GM23338 (cell line): Measurements from ENCODE around the gene TRIM42. TPM values are rescaled to one million over a fixed set of nuclear protein-coding genes. Genes with fewer than 3 reads are reported as not detected.

Source experiments
- ATAC-seq: fragments of 200-7000 bp; cut with Tn5 transposase; 3 replicates; pipeline ENCODE4 v1.9.1; 2020
- DNase-seq: peaks from one replicate; pipeline ENCODE4 v3.0.0-alpha.2; 2015; ENCODE audit warnings: low spot score
- H2AFZ ChIP-seq: fragments of 200-600 bp; sonication (generic); 2 replicates; pipeline ENCODE4 v1.8.0; 2016; ENCODE audit warnings: antibody characterized with exemption, mild to moderate bottlenecking, moderate library complexity
- H3F3A ChIP-seq: fragments of 200-600 bp; sonication (generic); replicated peaks from 2 replicates; pipeline ENCODE4 v1.8.0; 2017; ENCODE audit warnings: antibody characterized with exemption, mixed run types, low read depth
- H3K27ac ChIP-seq: fragments of 200-600 bp; sonication (generic); 2 replicates; pipeline ENCODE4 v1.6.1; 2016; ENCODE audit warnings: low read depth
- H3K27me3 ChIP-seq: fragments of 200-600 bp; sonication (generic); 2 replicates; pipeline ENCODE4 v1.8.0; 2016; ENCODE audit warnings: mild to moderate bottlenecking, mixed run types, moderate library complexity; ENCODE audit not compliant: insufficient read depth
- H3K36me3 ChIP-seq: fragments of 200-600 bp; sonication (generic); 2 replicates; pipeline ENCODE4 v1.8.0; 2016; ENCODE audit warnings: mild to moderate bottlenecking; ENCODE audit not compliant: insufficient read depth
- H3K4me1 ChIP-seq: fragments of 200-600 bp; sonication (generic); 2 replicates; pipeline ENCODE4 v1.8.0; 2016; ENCODE audit warnings: mild to moderate bottlenecking, moderate library complexity; ENCODE audit not compliant: insufficient read depth
- H3K4me2 ChIP-seq: fragments of 200-600 bp; sonication (generic); 2 replicates; pipeline ENCODE4 v1.7.1; 2017; ENCODE audit warnings: mixed run types
- H3K4me3 ChIP-seq: fragments of 200-600 bp; sonication (generic); 2 replicates; pipeline ENCODE4 v1.6.1; 2016; ENCODE audit warnings: mixed run types
- H3K79me2 ChIP-seq: fragments of 200-600 bp; sonication (generic); replicated peaks from 2 replicates; pipeline ENCODE4 v1.8.0; 2017; ENCODE audit warnings: mild to moderate bottlenecking; ENCODE audit not compliant: insufficient read depth
- H3K9me2 ChIP-seq: fragments of 200-600 bp; sonication (generic); 2 replicates; pipeline ENCODE4 v1.8.0; 2017; ENCODE audit not compliant: insufficient read depth
- H4K20me1 ChIP-seq: fragments of 200-600 bp; sonication (generic); replicated peaks from 2 replicates; pipeline ENCODE4 v1.8.0; 2017; ENCODE audit warnings: mild to moderate bottlenecking; ENCODE audit not compliant: insufficient read depth
- H3K27ac Mint-ChIP-seq: 2 replicates; pipeline ENCODE4 v1.8.0; 2020; ENCODE audit warnings: inconsistent platforms, mild to moderate bottlenecking, moderate library complexity, mixed read lengths
- H3K27me3 Mint-ChIP-seq: 3 replicates; pipeline ENCODE4 v1.8.0; 2022; ENCODE audit warnings: low read depth, mild to moderate bottlenecking, moderate library complexity, mixed read lengths, inconsistent platforms; ENCODE audit not compliant: insufficient read depth, poor library complexity
- H3K36me3 Mint-ChIP-seq: 3 replicates; pipeline ENCODE4 v1.8.0; 2021; ENCODE audit warnings: low read depth, mild to moderate bottlenecking, inconsistent platforms, moderate library complexity, mixed read lengths
- H3K4me1 Mint-ChIP-seq: 3 replicates; pipeline ENCODE4 v1.8.0; 2020; ENCODE audit warnings: mild to moderate bottlenecking, inconsistent platforms, mixed read lengths
- H3K4me3 Mint-ChIP-seq: 3 replicates; pipeline ENCODE4 v1.8.0; 2021; ENCODE audit warnings: moderate library complexity, mild to moderate bottlenecking, inconsistent platforms, mixed read lengths
- H3K9me3 Mint-ChIP-seq: 3 replicates; pipeline ENCODE4 v1.8.0; 2020; ENCODE audit warnings: moderate library complexity, mild to moderate bottlenecking, inconsistent platforms, mixed read lengths
- CREB1 ChIP-seq: fragments of 250-450 bp; sonication (Bioruptor Pico); IDR thresholded peaks from 2 replicates; pipeline ENCODE4 v1.5.0; 2020; ENCODE audit warnings: low read depth, mild to moderate bottlenecking, moderate library complexity
- CTCF ChIP-seq, 2 experiments: fragments of 200-600 bp in 1 of 2; sonication (generic) in 1 of 2; conservative IDR thresholded peaks; 2 replicates each; pipeline versions ENCODE4 v1.5.1 to v1.6.1; 2016 to 2017; ENCODE audit warnings: antibody characterized with exemption in 2 of 2, low read depth in 2 of 2, mild to moderate bottlenecking in 2 of 2, moderate library complexity in 1 of 2
- ETS1 ChIP-seq: IDR thresholded peaks from 2 replicates; pipeline ENCODE4 v1.6.1; 2016; ENCODE audit warnings: antibody characterized with exemption
- EZH2 ChIP-seq: fragments of 200-600 bp; sonication (generic); IDR thresholded peaks from one replicate; pipeline ENCODE4 v1.8.0; 2017; ENCODE audit warnings: antibody characterized with exemption, mild to moderate bottlenecking, low read depth; ENCODE audit not compliant: unreplicated experiment
- EZH2phosphoT487 ChIP-seq: fragments of 200-600 bp; sonication (generic); IDR thresholded peaks from one replicate; pipeline ENCODE4 v1.8.1; 2018; ENCODE audit warnings: antibody characterized with exemption; ENCODE audit not compliant: unreplicated experiment
- JUNB ChIP-seq: IDR thresholded peaks from one replicate; pipeline ENCODE4 v1.6.1; 2016; ENCODE audit warnings: antibody characterized with exemption; ENCODE audit not compliant: unreplicated experiment
- NANOG ChIP-seq: IDR thresholded peaks from 2 replicates; pipeline ENCODE4 v1.6.1; 2016; ENCODE audit warnings: antibody characterized with exemption, borderline replicate concordance
- POLR2AphosphoS5 ChIP-seq: IDR thresholded peaks from 2 replicates; pipeline ENCODE4 v1.6.1; 2016; ENCODE audit warnings: antibody characterized with exemption, low read depth
- STAT1 ChIP-seq: IDR thresholded peaks from one replicate; pipeline ENCODE4 v1.6.1; 2016; ENCODE audit warnings: antibody characterized with exemption; ENCODE audit not compliant: unreplicated experiment
- ZNF331 ChIP-seq: fragments of 250-450 bp; sonication (Bioruptor Pico); IDR thresholded peaks from 2 replicates; pipeline ENCODE4 v1.5.0; 2020; ENCODE audit warnings: low read depth, mild to moderate bottlenecking, moderate library complexity
- polyA plus RNA-seq: library from polyadenylated mRNA; unstranded; fragments of >200 nt; fragmentation: Nextera tagmentation; extraction: Ambion mirVana; gene quantifications from 2 replicates; pipeline ENCODE4 v1.2.1, GENCODE V29; 2016
- total RNA-seq: library from RNA; depleted of rRNA; stranded (reverse); fragments of >200 nt; shearing (Covaris generic); gene quantifications from 2 replicates; pipeline ENCODE4 v1.2.3, GENCODE V29; 2014
- TF ChIP-seq, protein P1 (sequence below): IDR thresholded peaks from one replicate; pipeline ENCODE4 v1.6.1; 2018; ENCODE audit warnings: antibody characterized with exemption; ENCODE audit not compliant: unreplicated experiment
- TF ChIP-seq, protein P2 (sequence below): fragments of 250-450 bp; sonication (Bioruptor Pico); IDR thresholded peaks from 2 replicates; pipeline ENCODE4 v1.5.0; 2020; ENCODE audit warnings: mild to moderate bottlenecking, moderate library complexity

Gene TRIM42
- total and polyA plus RNA-seq, 2 experiments from 2014 or later = not detected

- TF ChIP-seq, protein P1, sequence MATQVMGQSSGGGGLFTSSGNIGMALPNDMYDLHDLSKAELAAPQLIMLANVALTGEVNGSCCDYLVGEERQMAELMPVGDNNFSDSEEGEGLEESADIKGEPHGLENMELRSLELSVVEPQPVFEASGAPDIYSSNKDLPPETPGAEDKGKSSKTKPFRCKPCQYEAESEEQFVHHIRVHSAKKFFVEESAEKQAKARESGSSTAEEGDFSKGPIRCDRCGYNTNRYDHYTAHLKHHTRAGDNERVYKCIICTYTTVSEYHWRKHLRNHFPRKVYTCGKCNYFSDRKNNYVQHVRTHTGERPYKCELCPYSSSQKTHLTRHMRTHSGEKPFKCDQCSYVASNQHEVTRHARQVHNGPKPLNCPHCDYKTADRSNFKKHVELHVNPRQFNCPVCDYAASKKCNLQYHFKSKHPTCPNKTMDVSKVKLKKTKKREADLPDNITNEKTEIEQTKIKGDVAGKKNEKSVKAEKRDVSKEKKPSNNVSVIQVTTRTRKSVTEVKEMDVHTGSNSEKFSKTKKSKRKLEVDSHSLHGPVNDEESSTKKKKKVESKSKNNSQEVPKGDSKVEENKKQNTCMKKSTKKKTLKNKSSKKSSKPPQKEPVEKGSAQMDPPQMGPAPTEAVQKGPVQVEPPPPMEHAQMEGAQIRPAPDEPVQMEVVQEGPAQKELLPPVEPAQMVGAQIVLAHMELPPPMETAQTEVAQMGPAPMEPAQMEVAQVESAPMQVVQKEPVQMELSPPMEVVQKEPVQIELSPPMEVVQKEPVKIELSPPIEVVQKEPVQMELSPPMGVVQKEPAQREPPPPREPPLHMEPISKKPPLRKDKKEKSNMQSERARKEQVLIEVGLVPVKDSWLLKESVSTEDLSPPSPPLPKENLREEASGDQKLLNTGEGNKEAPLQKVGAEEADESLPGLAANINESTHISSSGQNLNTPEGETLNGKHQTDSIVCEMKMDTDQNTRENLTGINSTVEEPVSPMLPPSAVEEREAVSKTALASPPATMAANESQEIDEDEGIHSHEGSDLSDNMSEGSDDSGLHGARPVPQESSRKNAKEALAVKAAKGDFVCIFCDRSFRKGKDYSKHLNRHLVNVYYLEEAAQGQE = no peak
- no peak for TF ChIP-seq STAT1
Observed at GRCh38 chr3:140651287-140651686, 26.6 kb upstream of the TRIM42 start (continued).

DNA sequence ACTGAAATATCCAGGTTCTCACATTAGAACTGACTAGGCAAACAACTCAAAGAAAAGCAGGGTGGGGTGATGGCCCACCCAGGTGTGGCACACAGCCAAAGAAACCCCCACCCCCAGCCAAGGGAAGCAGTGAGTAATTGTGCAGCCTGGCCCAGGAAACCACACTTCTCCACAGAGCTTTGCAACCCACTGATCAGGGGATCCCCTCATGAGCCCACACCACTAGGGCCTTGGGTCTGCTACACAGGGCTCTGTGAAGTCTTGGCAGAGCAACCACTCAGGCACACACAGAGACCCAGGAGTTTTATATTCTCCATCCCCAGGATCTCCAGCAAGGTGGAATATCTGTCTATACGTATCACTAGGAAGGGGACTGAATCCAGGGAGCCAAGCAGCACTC is 22.2 kb upstream of the TRIM42 start:
- H3K4me2 ChIP-seq = no peak overlapping the region
- no peaks in the 10 kb centered on the region for H3K4me1 ChIP-seq
- ATAC-seq (no peak), DNase-seq (no peak)
- no peak overlapping the region for H3K27ac Mint-ChIP-seq
- no peaks in the 10 kb centered on the region for H4K20me1 ChIP-seq
- H3K27ac ChIP-seq = no peak overlapping the region
- H3K36me3 Mint-ChIP-seq = peaks cover 10% of the 10 kb centered on the region
- H3K4me3 Mint-ChIP-seq = no peak overlapping the region
- H3K4me1 Mint-ChIP-seq = no peaks in the 10 kb centered on the region
- H2AFZ ChIP-seq = no peak overlapping the region
- H3F3A ChIP-seq = no peaks in the 10 kb centered on the region
- no peaks in the 10 kb centered on the region for H3K36me3 ChIP-seq
- no peaks in the 10 kb centered on the region for H3K79me2 ChIP-seq
- H3K4me3 ChIP-seq = no peak overlapping the region
- no peaks in the 10 kb centered on the region for H3K27me3 ChIP-seq
- H3K9me3 Mint-ChIP-seq = peaks cover 14% of the 10 kb centered on the region
- peaks cover 6% of the 10 kb centered on the region for H3K27me3 Mint-ChIP-seq
- H3K9me2 ChIP-seq = peaks cover 9% of the 10 kb centered on the region; the same call in 1 of the 2 replicates
- TF ChIP-seq EZH2phosphoT487 (no peak), ETS1 (no peak), POLR2AphosphoS5 (no peak), EZH2 (no peak), NANOG (no peak), JUNB (no peak), STAT1 (no peak), CTCF (conservative IDR thresholded peaks at IDR 0.05; ENCODE audit: low read depth in 2 of 2) (no peak), ZNF331 (CRISPR knock-in tag) (no peak), CREB1 (no peak)
- TF ChIP-seq, protein P2, sequence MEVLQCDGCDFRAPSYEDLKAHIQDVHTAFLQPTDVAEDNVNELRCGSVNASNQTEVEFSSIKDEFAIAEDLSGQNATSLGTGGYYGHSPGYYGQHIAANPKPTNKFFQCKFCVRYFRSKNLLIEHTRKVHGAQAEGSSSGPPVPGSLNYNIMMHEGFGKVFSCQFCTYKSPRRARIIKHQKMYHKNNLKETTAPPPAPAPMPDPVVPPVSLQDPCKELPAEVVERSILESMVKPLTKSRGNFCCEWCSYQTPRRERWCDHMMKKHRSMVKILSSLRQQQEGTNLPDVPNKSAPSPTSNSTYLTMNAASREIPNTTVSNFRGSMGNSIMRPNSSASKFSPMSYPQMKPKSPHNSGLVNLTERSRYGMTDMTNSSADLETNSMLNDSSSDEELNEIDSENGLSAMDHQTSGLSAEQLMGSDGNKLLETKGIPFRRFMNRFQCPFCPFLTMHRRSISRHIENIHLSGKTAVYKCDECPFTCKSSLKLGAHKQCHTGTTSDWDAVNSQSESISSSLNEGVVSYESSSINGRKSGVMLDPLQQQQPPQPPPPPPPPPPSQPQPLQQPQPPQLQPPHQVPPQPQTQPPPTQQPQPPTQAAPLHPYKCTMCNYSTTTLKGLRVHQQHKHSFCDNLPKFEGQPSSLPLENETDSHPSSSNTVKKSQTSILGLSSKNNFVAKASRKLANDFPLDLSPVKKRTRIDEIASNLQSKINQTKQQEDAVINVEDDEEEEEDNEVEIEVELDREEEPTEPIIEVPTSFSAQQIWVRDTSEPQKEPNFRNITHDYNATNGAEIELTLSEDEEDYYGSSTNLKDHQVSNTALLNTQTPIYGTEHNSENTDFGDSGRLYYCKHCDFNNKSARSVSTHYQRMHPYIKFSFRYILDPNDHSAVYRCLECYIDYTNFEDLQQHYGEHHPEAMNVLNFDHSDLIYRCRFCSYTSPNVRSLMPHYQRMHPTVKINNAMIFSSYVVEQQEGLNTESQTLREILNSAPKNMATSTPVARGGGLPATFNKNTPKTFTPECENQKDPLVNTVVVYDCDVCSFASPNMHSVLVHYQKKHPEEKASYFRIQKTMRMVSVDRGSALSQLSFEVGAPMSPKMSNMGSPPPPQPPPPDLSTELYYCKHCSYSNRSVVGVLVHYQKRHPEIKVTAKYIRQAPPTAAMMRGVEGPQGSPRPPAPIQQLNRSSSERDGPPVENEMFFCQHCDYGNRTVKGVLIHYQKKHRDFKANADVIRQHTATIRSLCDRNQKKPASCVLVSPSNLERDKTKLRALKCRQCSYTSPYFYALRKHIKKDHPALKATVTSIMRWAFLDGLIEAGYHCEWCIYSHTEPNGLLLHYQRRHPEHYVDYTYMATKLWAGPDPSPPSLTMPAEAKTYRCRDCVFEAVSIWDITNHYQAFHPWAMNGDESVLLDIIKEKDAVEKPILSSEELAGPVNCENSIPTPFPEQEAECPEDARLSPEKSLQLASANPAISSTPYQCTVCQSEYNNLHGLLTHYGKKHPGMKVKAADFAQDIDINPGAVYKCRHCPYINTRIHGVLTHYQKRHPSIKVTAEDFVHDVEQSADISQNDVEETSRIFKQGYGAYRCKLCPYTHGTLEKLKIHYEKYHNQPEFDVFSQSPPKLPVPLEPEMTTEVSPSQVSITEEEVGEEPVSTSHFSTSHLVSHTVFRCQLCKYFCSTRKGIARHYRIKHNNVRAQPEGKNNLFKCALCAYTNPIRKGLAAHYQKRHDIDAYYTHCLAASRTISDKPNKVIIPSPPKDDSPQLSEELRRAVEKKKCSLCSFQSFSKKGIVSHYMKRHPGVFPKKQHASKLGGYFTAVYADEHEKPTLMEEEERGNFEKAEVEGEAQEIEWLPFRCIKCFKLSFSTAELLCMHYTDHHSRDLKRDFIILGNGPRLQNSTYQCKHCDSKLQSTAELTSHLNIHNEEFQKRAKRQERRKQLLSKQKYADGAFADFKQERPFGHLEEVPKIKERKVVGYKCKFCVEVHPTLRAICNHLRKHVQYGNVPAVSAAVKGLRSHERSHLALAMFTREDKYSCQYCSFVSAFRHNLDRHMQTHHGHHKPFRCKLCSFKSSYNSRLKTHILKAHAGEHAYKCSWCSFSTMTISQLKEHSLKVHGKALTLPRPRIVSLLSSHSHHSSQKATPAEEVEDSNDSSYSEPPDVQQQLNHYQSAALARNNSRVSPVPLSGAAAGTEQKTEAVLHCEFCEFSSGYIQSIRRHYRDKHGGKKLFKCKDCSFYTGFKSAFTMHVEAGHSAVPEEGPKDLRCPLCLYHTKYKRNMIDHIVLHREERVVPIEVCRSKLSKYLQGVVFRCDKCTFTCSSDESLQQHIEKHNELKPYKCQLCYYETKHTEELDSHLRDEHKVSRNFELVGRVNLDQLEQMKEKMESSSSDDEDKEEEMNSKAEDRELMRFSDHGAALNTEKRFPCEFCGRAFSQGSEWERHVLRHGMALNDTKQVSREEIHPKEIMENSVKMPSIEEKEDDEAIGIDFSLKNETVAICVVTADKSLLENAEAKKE (CRISPR knock-in tag) = no peak
